Type B pancreatic cell (in vitro differentiated cells): ENCODE results near the gene CENPE. TPM values are rescaled to one million over a fixed set of nuclear protein-coding genes. Genes with fewer than 3 reads are reported as not detected.

Experiments used
- DNase-seq: peaks from one replicate; pipeline ENCODE4 v3.0.0; 2021; ENCODE audit warnings: mixed read lengths; ENCODE audit not compliant: unreplicated experiment; ENCODE audit errors: extremely low spot score
- H3K27ac Mint-ChIP-seq: 2 replicates; pipeline ENCODE4 v1.8.0; 2021; ENCODE audit warnings: mild to moderate bottlenecking, mixed read lengths
- H3K27me3 Mint-ChIP-seq: 2 replicates; pipeline ENCODE4 v1.8.0; 2021; ENCODE audit warnings: mixed read lengths
- H3K36me3 Mint-ChIP-seq: 2 replicates; pipeline ENCODE4 v1.8.0; 2021; ENCODE audit warnings: mixed read lengths
- H3K4me1 Mint-ChIP-seq: one replicate; pipeline ENCODE4 v1.8.0; 2021; ENCODE audit warnings: mixed read lengths; ENCODE audit not compliant: unreplicated experiment
- H3K4me3 Mint-ChIP-seq: 2 replicates; pipeline ENCODE4 v1.8.0; 2021; ENCODE audit warnings: mild to moderate bottlenecking, mixed read lengths
- H3K9me3 Mint-ChIP-seq: 2 replicates; pipeline ENCODE4 v1.8.0; 2021; ENCODE audit warnings: mixed read lengths
- CTCF ChIP-seq: fragments of 200-600 bp; sonication (generic); conservative IDR thresholded peaks from 2 replicates; pipeline ENCODE4 v1.5.0; 2021; ENCODE audit warnings: antibody characterized with exemption, mild to moderate bottlenecking
- total RNA-seq: library from RNA; stranded (reverse); gene quantifications from 2 replicates; pipeline ENCODE4 v1.2.1, GENCODE V29; 2021; ENCODE audit warnings: low replicate concordance

CENPE gene
- total RNA-seq, 1 donor from 2014 or later: 46.5 TPM

GRCh38 chr4:103152381-103152780 is 45.8 kb downstream of the CENPE start:
- Mint-ChIP-seq H3K9me3 (no peaks in the 10 kb centered on the region), H3K4me1 (no peaks in the 10 kb centered on the region), H3K36me3 (peaks cover 39% of the 10 kb centered on the region), H3K4me3 (no peak overlapping the region), H3K27me3 (no peaks in the 10 kb centered on the region), H3K27ac (no peak overlapping the region)
- no peak for TF ChIP-seq CTCF
- no peak for DNase-seq

- H3K4me3 Mint-ChIP-seq: no peak overlapping the region
- peaks cover 34% of the 10 kb centered on the region for H3K36me3 Mint-ChIP-seq
- no peak overlapping the region for H3K27ac Mint-ChIP-seq
- no peaks in the 10 kb centered on the region for H3K27me3 Mint-ChIP-seq
- DNase-seq: no peak
- no peaks in the 10 kb centered on the region for H3K4me1 Mint-ChIP-seq
- no peaks in the 10 kb centered on the region for H3K9me3 Mint-ChIP-seq
- no peak for TF ChIP-seq CTCF
These were observed 47.5 kb downstream of the CENPE start for GRCh38 chr4:103150677-103151076.

GRCh38 chr4:103144926-103145325 is 53.2 kb downstream of the CENPE start:
- H3K27me3 Mint-ChIP-seq: no peaks in the 10 kb centered on the region
- DNase-seq: no peak
- no peak for TF ChIP-seq CTCF
- H3K4me3 Mint-ChIP-seq: no peak overlapping the region
- no peak overlapping the region for H3K27ac Mint-ChIP-seq
- peaks cover 35% of the 10 kb centered on the region for H3K36me3 Mint-ChIP-seq
- H3K9me3 Mint-ChIP-seq: no peaks in the 10 kb centered on the region
- no peaks in the 10 kb centered on the region for H3K4me1 Mint-ChIP-seq

GRCh38 chr4:103137446-103137827 is 60.7 kb downstream of the CENPE start:
- Mint-ChIP-seq H3K9me3 (no peaks in the 10 kb centered on the region), H3K4me1 (no peaks in the 10 kb centered on the region), H3K27ac (no peak overlapping the region), H3K4me3 (no peak overlapping the region), H3K27me3 (no peaks in the 10 kb centered on the region), H3K36me3 (peaks cover 25% of the 10 kb centered on the region)
- DNase-seq: no peak
- TF ChIP-seq CTCF: no peak

GRCh38 chr4:103136671-103137445 is 61.3 kb downstream of the CENPE start:
- H3K27me3 Mint-ChIP-seq: no peaks in the 10 kb centered on the region
- no peak overlapping the region for H3K27ac Mint-ChIP-seq
- DNase-seq: no peak
- H3K9me3 Mint-ChIP-seq: no peaks in the 10 kb centered on the region
- H3K4me3 Mint-ChIP-seq: no peak overlapping the region
- no peak for TF ChIP-seq CTCF
- no peaks in the 10 kb centered on the region for H3K4me1 Mint-ChIP-seq
- H3K36me3 Mint-ChIP-seq: peaks cover 28% of the 10 kb centered on the region
